Neural progenitor cell (in vitro differentiated cells): Measurements from ENCODE around the gene LAD1. TPM values are rescaled to one million over a fixed set of nuclear protein-coding genes. Genes with fewer than 3 reads are reported as not detected.

ENCODE experiments used
- DNase-seq: peaks from one replicate; pipeline ENCODE4 v3.0.0-alpha.2; 2016; ENCODE audit warnings: low spot score
- H2AFZ ChIP-seq: fragments of 200-600 bp; sonication (generic); replicated peaks from 2 replicates; pipeline ENCODE4 v1.6.1; 2016; ENCODE audit warnings: antibody characterized with exemption
- H3F3A ChIP-seq: fragments of 200-600 bp; sonication (generic); 2 replicates; pipeline ENCODE4 v1.6.1; 2016; ENCODE audit warnings: antibody characterized with exemption, low read depth
- H3K27ac ChIP-seq: fragments of 200-600 bp; sonication (generic); 2 replicates; pipeline ENCODE4 v1.5.1; 2016; ENCODE audit warnings: mild to moderate bottlenecking
- H3K27me3 ChIP-seq: fragments of 200-600 bp; sonication (generic); 2 replicates; pipeline ENCODE4 v1.6.1; 2016; ENCODE audit warnings: mild to moderate bottlenecking, moderate library complexity
- H3K36me3 ChIP-seq: fragments of 200-600 bp; sonication (generic); 2 replicates; pipeline ENCODE4 v1.5.1; 2016
- H3K4me1 ChIP-seq: fragments of 200-600 bp; sonication (generic); 2 replicates; pipeline ENCODE4 v1.6.1; 2016; ENCODE audit warnings: mixed run types
- H3K4me2 ChIP-seq: fragments of 200-600 bp; sonication (generic); 2 replicates; pipeline ENCODE4 v1.6.1; 2016
- H3K4me3 ChIP-seq: fragments of 200-600 bp; sonication (generic); 2 replicates; pipeline ENCODE4 v1.5.1; 2016
- H3K79me2 ChIP-seq: fragments of 200-600 bp; sonication (generic); 2 replicates; pipeline ENCODE4 v1.6.1; 2016; ENCODE audit warnings: low read depth
- H3K9ac ChIP-seq: fragments of 200-600 bp; sonication (generic); 2 replicates; pipeline ENCODE4 v1.6.1; 2016
- H3K9me3 ChIP-seq: fragments of 200-600 bp; sonication (generic); 2 replicates; pipeline ENCODE4 v1.5.1; 2016; ENCODE audit warnings: low read depth
- H4K20me1 ChIP-seq: fragments of 200-600 bp; sonication (generic); 2 replicates; pipeline ENCODE4 v1.6.1; 2016; ENCODE audit warnings: low read depth
- H3K27ac Mint-ChIP-seq: 3 replicates; pipeline ENCODE4 v1.8.0; 2021; ENCODE audit warnings: mixed read lengths
- H3K27me3 Mint-ChIP-seq: 2 replicates; pipeline ENCODE4 v1.8.0; 2022; ENCODE audit warnings: low read depth, mild to moderate bottlenecking, inconsistent platforms, moderate library complexity, mixed read lengths; ENCODE audit not compliant: insufficient read depth
- H3K36me3 Mint-ChIP-seq: 3 replicates; pipeline ENCODE4 v1.8.0; 2021; ENCODE audit warnings: mixed read lengths
- H3K4me1 Mint-ChIP-seq: 3 replicates; pipeline ENCODE4 v1.8.0; 2021; ENCODE audit warnings: mixed read lengths
- H3K4me3 Mint-ChIP-seq: 3 replicates; pipeline ENCODE4 v1.8.0; 2021; ENCODE audit warnings: mild to moderate bottlenecking, moderate library complexity, mixed read lengths
- H3K9me3 Mint-ChIP-seq: 3 replicates; pipeline ENCODE4 v1.8.0; 2020; ENCODE audit warnings: mixed read lengths
- EZH2 ChIP-seq: fragments of 200-600 bp; sonication (generic); IDR thresholded peaks from 2 replicates; pipeline ENCODE4 v1.6.1; 2017; ENCODE audit warnings: antibody characterized with exemption, mild to moderate bottlenecking, moderate library complexity
- EZH2phosphoT487 ChIP-seq: fragments of 200-600 bp; sonication (generic); IDR thresholded peaks from 2 replicates; pipeline ENCODE4 v1.6.1; 2017; ENCODE audit warnings: antibody characterized with exemption
- total RNA-seq: library from RNA; depleted of rRNA; stranded (reverse); fragments of >200 nt; gene quantifications from 2 replicates; pipeline ENCODE4 v1.2.3, GENCODE V29; 2015; ENCODE audit warnings: low replicate concordance
- TF ChIP-seq, protein P1 (sequence below): fragments of 200-600 bp; sonication (generic); IDR thresholded peaks from 2 replicates; pipeline ENCODE4 v1.5.1; 2017; ENCODE audit warnings: antibody characterized with exemption, mild to moderate bottlenecking

LAD1 gene
- total RNA-seq, 1 donor from 2014 or later, result not detected

DNA sequence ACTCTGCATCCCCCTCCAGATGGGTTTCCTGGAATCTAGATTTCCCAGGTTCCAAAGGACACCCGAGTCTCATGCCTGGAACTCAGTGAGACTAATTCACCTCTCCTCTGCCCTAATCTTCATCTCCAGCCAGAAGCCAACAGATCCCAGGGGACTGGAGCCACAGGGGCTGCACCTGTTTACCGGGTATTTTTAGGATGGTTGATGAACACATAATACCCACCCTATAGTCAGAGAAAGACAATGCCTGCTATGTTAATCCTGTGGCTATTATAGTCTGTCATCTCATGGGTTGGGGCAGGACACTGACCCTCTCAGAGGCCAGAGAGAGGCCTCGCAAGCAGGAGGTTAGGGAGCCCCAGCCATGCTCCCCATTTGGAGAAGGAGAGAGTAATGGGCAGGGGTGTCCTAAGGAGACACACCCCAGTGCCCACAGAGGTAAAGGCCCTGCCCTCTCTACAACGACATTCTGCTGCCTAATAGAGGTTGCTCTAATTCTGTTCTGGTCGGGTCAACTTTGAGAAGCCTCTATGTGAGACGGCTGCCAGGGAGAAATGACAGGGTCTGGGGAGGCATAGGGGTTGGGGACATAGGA lies 23.4 kb upstream of the LAD1 start:
- H3K9me3 ChIP-seq, result no peaks in the 10 kb centered on the region
- no peaks in the 10 kb centered on the region for H3K36me3 Mint-ChIP-seq
- DNase-seq, result no peak
- H3K36me3 ChIP-seq, result no peaks in the 10 kb centered on the region
- no peak overlapping the region for H3K4me2 ChIP-seq
- no peak overlapping the region for H3K4me3 Mint-ChIP-seq
- no peak for TF ChIP-seq EZH2
- TF ChIP-seq EZH2phosphoT487, result no peak
- TF ChIP-seq, protein P1, sequence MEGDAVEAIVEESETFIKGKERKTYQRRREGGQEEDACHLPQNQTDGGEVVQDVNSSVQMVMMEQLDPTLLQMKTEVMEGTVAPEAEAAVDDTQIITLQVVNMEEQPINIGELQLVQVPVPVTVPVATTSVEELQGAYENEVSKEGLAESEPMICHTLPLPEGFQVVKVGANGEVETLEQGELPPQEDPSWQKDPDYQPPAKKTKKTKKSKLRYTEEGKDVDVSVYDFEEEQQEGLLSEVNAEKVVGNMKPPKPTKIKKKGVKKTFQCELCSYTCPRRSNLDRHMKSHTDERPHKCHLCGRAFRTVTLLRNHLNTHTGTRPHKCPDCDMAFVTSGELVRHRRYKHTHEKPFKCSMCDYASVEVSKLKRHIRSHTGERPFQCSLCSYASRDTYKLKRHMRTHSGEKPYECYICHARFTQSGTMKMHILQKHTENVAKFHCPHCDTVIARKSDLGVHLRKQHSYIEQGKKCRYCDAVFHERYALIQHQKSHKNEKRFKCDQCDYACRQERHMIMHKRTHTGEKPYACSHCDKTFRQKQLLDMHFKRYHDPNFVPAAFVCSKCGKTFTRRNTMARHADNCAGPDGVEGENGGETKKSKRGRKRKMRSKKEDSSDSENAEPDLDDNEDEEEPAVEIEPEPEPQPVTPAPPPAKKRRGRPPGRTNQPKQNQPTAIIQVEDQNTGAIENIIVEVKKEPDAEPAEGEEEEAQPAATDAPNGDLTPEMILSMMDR, result no peak
- H3F3A ChIP-seq, result no peaks in the 10 kb centered on the region
- H4K20me1 ChIP-seq, result no peaks in the 10 kb centered on the region
- no peaks in the 10 kb centered on the region for H3K27me3 ChIP-seq
- H3K27me3 Mint-ChIP-seq, result peaks cover 20% of the 10 kb centered on the region
- H3K4me3 ChIP-seq, result no peak overlapping the region
- H3K27ac ChIP-seq, result no peak overlapping the region
- no peak overlapping the region for H2AFZ ChIP-seq
- H3K79me2 ChIP-seq, result no peaks in the 10 kb centered on the region
- H3K9ac ChIP-seq, result no peak overlapping the region
- peak overlapping the region; percentile 65 for H3K27ac Mint-ChIP-seq
- peaks cover 12% of the 10 kb centered on the region for H3K4me1 ChIP-seq
- peaks cover 36% of the 10 kb centered on the region for H3K4me1 Mint-ChIP-seq
- H3K9me3 Mint-ChIP-seq, result no peaks in the 10 kb centered on the region

DNA sequence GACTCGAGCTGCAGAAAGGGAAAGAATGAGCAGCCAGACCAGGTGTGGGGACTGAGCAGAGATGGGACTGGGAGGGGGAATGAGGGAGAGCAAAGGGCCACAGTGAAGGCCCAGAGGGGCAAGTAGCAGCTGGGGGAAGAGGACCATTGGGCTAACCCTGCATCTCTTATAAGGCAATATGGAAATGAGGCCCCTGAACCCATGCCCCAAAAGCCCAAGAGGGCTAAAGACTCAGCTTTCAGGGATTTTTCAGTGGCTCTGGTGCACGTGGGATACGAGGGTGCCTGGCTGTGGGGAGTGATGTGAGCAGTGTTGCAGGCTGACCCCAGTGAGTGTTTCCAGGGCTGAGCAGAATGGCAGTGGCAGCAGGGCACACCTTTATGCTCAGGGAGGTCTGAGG lies 22.9 kb upstream of the LAD1 start:
- no peaks in the 10 kb centered on the region for H3K36me3 Mint-ChIP-seq
- H3K4me1 Mint-ChIP-seq, result peaks cover 37% of the 10 kb centered on the region
- H3K4me3 Mint-ChIP-seq, result no peak overlapping the region
- Histone ChIP-seq H3K9me3 (no peaks in the 10 kb centered on the region), H2AFZ (no peak overlapping the region), H3K79me2 (no peaks in the 10 kb centered on the region), H3K4me2 (no peak overlapping the region), H4K20me1 (no peaks in the 10 kb centered on the region), H3K27ac (no peak overlapping the region), H3K9ac (no peak overlapping the region), H3K36me3 (no peaks in the 10 kb centered on the region), H3K4me1 (peaks cover 12% of the 10 kb centered on the region), H3F3A (no peaks in the 10 kb centered on the region), H3K27me3 (no peaks in the 10 kb centered on the region), H3K4me3 (no peak overlapping the region)
- H3K27ac Mint-ChIP-seq, result peak overlapping the region; percentile 65
- H3K27me3 Mint-ChIP-seq, result peaks cover 18% of the 10 kb centered on the region
- TF ChIP-seq EZH2, result no peak
- no peak for TF ChIP-seq EZH2phosphoT487
- TF ChIP-seq, protein P1, result no peak
- DNase-seq, result no peak
- H3K9me3 Mint-ChIP-seq, result no peaks in the 10 kb centered on the region

DNA sequence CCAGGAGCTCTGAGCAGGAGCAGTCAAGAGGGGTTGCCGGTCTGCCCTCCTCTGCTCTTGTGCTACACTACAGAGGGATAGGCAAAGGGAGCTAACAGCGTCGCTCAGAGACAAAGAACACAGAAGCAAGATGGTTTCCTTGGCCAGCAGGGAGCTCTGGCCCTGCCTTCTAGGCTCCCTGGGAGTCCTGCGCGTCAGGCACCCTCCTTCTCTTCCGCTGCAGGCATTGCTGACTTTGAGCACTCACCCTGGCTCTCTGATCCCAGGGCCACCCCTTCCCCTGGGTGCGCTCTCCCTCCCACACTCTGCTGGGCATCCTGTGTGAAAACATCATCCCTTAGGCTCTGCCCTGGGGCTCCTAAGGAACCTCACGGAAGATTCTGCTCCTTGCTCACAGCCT lies 21.9 kb upstream of the LAD1 start:
- Histone ChIP-seq H3K36me3 (no peaks in the 10 kb centered on the region), H3K4me2 (no peak overlapping the region), H3K27ac (no peak overlapping the region), H3K4me1 (peaks cover 12% of the 10 kb centered on the region), H3K9me3 (no peaks in the 10 kb centered on the region), H2AFZ (peak overlapping the region; percentile 71), H3K27me3 (no peaks in the 10 kb centered on the region), H3K4me3 (no peak overlapping the region), H4K20me1 (no peaks in the 10 kb centered on the region), H3F3A (no peaks in the 10 kb centered on the region), H3K9ac (no peak overlapping the region), H3K79me2 (no peaks in the 10 kb centered on the region)
- H3K27ac Mint-ChIP-seq, result peak overlapping the region; percentile 65
- DNase-seq, result no peak
- TF ChIP-seq EZH2phosphoT487, result no peak
- TF ChIP-seq, protein P1, result no peak
- TF ChIP-seq EZH2, result no peak
- H3K4me1 Mint-ChIP-seq, result peaks cover 37% of the 10 kb centered on the region
- H3K9me3 Mint-ChIP-seq, result no peaks in the 10 kb centered on the region
- H3K36me3 Mint-ChIP-seq, result no peaks in the 10 kb centered on the region
- no peak overlapping the region for H3K4me3 Mint-ChIP-seq
- H3K27me3 Mint-ChIP-seq, result peaks cover 18% of the 10 kb centered on the region
